CD4-positive, alpha-beta T cell treated with Interleukin-12 subunit alpha and Interleukin-12 subunit beta, for 1 hour (primary cell): ENCODE results near the gene TBC1D14.

Experiments
- DNase-seq: peaks from one replicate; pipeline ENCODE4 v3.0.0-alpha.2; 2020

Gene TBC1D14

GRCh38 chr4:6983544-6984142 is 74.0 kb downstream of the TBC1D14 start:
- DNase-seq: no peak

- no peak for DNase-seq
These were observed 75.2 kb downstream of the TBC1D14 start for GRCh38 chr4:6984612-6985425.

GRCh38 chr4:6986072-6986780 is 76.6 kb downstream of the TBC1D14 start:
- DNase-seq: no peak

- peak; percentile 94 for DNase-seq
These were observed 77.4 kb downstream of the TBC1D14 start for GRCh38 chr4:6986781-6987587.

GRCh38 chr4:6987588-6987961 is 77.9 kb downstream of the TBC1D14 start:
- DNase-seq: no peak

- DNase-seq: no peak
These were observed 78.5 kb downstream of the TBC1D14 start for GRCh38 chr4:6988016-6988715.

- DNase-seq: no peak
These were observed 79.8 kb downstream of the TBC1D14 start for GRCh38 chr4:6989331-6989923.

- DNase-seq: no peak
These were observed 81.0 kb downstream of the TBC1D14 start for GRCh38 chr4:6990661-6991060.

- DNase-seq: no peak
These were observed 81.6 kb downstream of the TBC1D14 start for GRCh38 chr4:6991249-6991648.

GRCh38 chr4:6991771-6992557 is 82.3 kb downstream of the TBC1D14 start:
- no peak for DNase-seq

- no peak for DNase-seq
These were observed 83.4 kb downstream of the TBC1D14 start for GRCh38 chr4:6992728-6993677.

- no peak for DNase-seq
These were observed 86.9 kb downstream of the TBC1D14 start for GRCh38 chr4:6996481-6996880.

GRCh38 chr4:6999172-7000086 is 89.8 kb downstream of the TBC1D14 start:
- peak; percentile 36 for DNase-seq

- no peak for DNase-seq
These were observed 91.0 kb downstream of the TBC1D14 start for GRCh38 chr4:7000421-7001176.

- DNase-seq: no peak
These were observed 91.6 kb downstream of the TBC1D14 start for GRCh38 chr4:7001271-7001670.

- DNase-seq: no peak
These were observed 92.7 kb downstream of the TBC1D14 start for GRCh38 chr4:7002336-7002735.

GRCh38 chr4:7003176-7003878 is 93.7 kb downstream of the TBC1D14 start:
- DNase-seq: no peak

- DNase-seq: no peak
These were observed 94.2 kb downstream of the TBC1D14 start for GRCh38 chr4:7003879-7004240.
